A673 (cell line): ENCODE data around the gene MYO5B. TPM values are rescaled to one million over a fixed set of nuclear protein-coding genes. Genes with fewer than 3 reads are reported as not detected.

Experiments
- BruUV-seq: library from RNA; stranded (reverse); fragments of 400-500 nt; replicated peaks from 2 replicates; lab custom pipeline; 2021; lab: Mats Ljungman, UMichigan
- CTCF ChIA-PET: fragments of 300-600 bp; sonication (Branson Sonifier 250); formaldehyde crosslinking; loops from one replicate; lab custom pipeline; 2022; ENCODE audit warnings: antibody characterized with exemption; lab: Charles Lee
- POLR2A ChIA-PET: fragments of 300-600 bp; sonication (Branson Sonifier 250); formaldehyde crosslinking; loops from one replicate; lab custom pipeline; 2022; ENCODE audit warnings: antibody characterized with exemption; ENCODE audit not compliant: low non-redundant PET; lab: Charles Lee
- DNase-seq: peaks from one replicate; pipeline ENCODE4 v3.0.0-alpha.2; 2015; ENCODE audit warnings: low spot score
- H3K27ac ChIP-seq: fragments of 200-600 bp; sonication (generic); 2 replicates; pipeline ENCODE4 v1.5.1; 2016; ENCODE audit warnings: mixed run types, low read depth, mild to moderate bottlenecking, mixed read lengths, antibody characterized with exemption, low read length; ENCODE audit not compliant: poor library complexity, severe bottlenecking
- H3K27me3 ChIP-seq: fragments of 200-600 bp; sonication (generic); replicated peaks from 2 replicates; pipeline ENCODE4 v1.6.1; 2017; ENCODE audit warnings: mixed run types, low read depth, mild to moderate bottlenecking, mixed read lengths, antibody characterized with exemption, low read length; ENCODE audit not compliant: insufficient read depth, poor library complexity
- H3K36me3 ChIP-seq: fragments of 200-600 bp; sonication (generic); 2 replicates; pipeline ENCODE4 v1.6.1; 2016; ENCODE audit warnings: mixed run types, mild to moderate bottlenecking, mixed read lengths, antibody characterized with exemption, low read length; ENCODE audit not compliant: insufficient read depth, poor library complexity, severe bottlenecking
- H3K4me1 ChIP-seq: fragments of 200-600 bp; sonication (generic); 2 replicates; pipeline ENCODE4 v1.6.1; 2017; ENCODE audit warnings: mixed run types, mild to moderate bottlenecking, mixed read lengths, antibody characterized with exemption, low read length; ENCODE audit not compliant: insufficient read depth, poor library complexity, severe bottlenecking
- H3K4me3 ChIP-seq: fragments of 200-600 bp; sonication (generic); 2 replicates; pipeline ENCODE4 v1.5.1; 2016; ENCODE audit warnings: low read depth, mixed run types, mild to moderate bottlenecking, mixed read lengths, low read length; ENCODE audit not compliant: poor library complexity, severe bottlenecking
- H3K9me3 ChIP-seq: fragments of 200-600 bp; sonication (generic); 2 replicates; pipeline ENCODE4 v1.6.1; 2016; ENCODE audit warnings: mixed run types, low read depth, mild to moderate bottlenecking, mixed read lengths, antibody characterized with exemption, low read length; ENCODE audit not compliant: poor library complexity, severe bottlenecking
- EZH2 ChIP-seq: fragments of 200-600 bp; sonication (generic); IDR thresholded peaks from 2 replicates; pipeline ENCODE4 v1.6.1; 2017; ENCODE audit warnings: borderline replicate concordance, low read depth, mild to moderate bottlenecking, mixed read lengths, antibody characterized with exemption, low read length; ENCODE audit not compliant: poor library complexity, severe bottlenecking
- intact Hi-C: fragments of 100-400 bp; cut with micrococcal nuclease; formaldehyde crosslinking; loops from one replicate; pipeline ENCODE4 v1.10.0; 2022; ENCODE audit not compliant: unreplicated experiment
- total RNA-seq: library from RNA; stranded (reverse); gene quantifications from 2 replicates; pipeline ENCODE4 v1.2.3, GENCODE V29; 2021
- TF ChIP-seq, protein P1 (sequence below): fragments of 300-800, 200-600 bp; sonication (generic); conservative IDR thresholded peaks from 2 replicates; pipeline ENCODE4 v1.5.1; 2017; ENCODE audit warnings: low read depth, mild to moderate bottlenecking, antibody characterized with exemption, low read length, moderate library complexity, mixed read lengths

The MYO5B gene
- total RNA-seq, 1 experiment from 2014 or later = 0.30 TPM

DNA sequence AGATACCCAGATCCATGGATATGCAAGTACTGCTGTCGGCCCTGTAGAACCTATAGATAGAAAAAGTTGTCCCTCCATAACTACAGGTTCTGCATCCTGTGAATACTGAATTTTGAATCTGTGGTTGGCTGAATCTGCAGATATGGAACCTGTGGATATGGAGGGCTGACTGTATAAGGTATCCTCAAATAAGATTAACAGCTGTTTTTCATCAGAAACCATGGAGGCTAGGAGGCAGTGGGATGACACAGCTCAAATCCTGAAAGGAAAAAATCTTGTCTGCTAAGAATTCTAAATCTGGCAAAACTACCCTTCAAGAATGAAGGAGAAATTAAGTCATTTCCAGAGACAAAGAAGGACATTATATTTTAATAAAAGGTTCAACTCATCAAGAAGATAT lies 367.0 kb downstream of the MYO5B start:
- TF ChIP-seq EZH2 = no peak
- TF ChIP-seq, protein P1, sequence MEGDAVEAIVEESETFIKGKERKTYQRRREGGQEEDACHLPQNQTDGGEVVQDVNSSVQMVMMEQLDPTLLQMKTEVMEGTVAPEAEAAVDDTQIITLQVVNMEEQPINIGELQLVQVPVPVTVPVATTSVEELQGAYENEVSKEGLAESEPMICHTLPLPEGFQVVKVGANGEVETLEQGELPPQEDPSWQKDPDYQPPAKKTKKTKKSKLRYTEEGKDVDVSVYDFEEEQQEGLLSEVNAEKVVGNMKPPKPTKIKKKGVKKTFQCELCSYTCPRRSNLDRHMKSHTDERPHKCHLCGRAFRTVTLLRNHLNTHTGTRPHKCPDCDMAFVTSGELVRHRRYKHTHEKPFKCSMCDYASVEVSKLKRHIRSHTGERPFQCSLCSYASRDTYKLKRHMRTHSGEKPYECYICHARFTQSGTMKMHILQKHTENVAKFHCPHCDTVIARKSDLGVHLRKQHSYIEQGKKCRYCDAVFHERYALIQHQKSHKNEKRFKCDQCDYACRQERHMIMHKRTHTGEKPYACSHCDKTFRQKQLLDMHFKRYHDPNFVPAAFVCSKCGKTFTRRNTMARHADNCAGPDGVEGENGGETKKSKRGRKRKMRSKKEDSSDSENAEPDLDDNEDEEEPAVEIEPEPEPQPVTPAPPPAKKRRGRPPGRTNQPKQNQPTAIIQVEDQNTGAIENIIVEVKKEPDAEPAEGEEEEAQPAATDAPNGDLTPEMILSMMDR = no peak
- no peak overlapping the region for H3K27ac ChIP-seq
- ChIA-PET CTCF (no interaction called here), POLR2A (no interaction called here)
- H3K36me3 ChIP-seq = no peaks in the 10 kb centered on the region
- DNase-seq = no peak
- intact Hi-C loops = no loop called here
- no TSS peak for BruUV-seq
- H3K27me3 ChIP-seq = no peaks in the 10 kb centered on the region
- H3K9me3 ChIP-seq = peaks cover 14% of the 10 kb centered on the region
- no peak overlapping the region for H3K4me3 ChIP-seq
- no peaks in the 10 kb centered on the region for H3K4me1 ChIP-seq

DNA sequence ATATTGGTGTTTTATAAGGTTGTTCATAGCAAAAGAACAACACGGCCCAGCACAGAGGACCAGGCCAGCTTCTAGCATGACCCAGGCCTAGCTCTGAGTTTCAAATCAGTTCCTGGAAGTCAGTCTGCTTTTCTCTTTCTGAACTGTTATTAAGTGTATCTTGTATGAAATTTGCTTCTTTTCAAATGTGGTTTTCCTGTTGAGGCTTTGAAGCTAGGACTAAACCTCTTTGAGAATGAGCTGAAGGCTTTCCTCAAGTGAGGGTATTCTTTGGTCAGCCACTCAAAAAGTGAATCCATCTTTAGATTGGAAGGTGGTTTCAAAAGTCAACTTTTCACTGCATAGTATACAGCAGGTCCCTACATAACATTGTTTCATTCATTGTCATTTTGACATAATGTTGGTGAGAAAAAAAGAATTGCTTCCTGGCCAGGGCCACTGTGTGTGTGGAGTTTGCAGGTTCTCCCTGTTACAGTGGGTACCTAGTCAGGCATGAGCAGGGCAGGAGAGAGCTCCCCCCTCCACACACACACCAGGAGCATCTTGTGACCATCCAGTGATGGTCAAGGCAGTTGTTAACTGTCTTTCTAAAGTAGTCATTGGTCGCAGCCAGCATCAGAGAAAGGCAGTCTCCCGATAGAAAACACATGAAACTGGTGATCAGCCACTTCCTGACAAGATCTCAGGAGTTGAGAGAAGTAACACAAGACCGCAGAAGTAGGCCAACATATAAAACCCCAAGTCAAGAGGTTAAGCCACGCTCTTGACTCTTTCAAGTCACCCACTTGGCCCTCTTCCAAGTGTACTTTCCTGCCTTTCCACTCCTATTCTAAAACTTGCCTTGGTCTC lies 374.9 kb downstream of the MYO5B start:
- H3K9me3 ChIP-seq = no peaks in the 10 kb centered on the region
- no TSS peak for BruUV-seq
- ChIA-PET CTCF (no interaction called here), POLR2A (interaction anchor here (0.6 kb wide), 1 partner anchor 1520 kb away, joined by 3 read pairs; no protein-coding TSS in a partner anchor)
- TF ChIP-seq, protein P1 = no peak
- TF ChIP-seq EZH2 = no peak
- no peak for DNase-seq
- intact Hi-C loops = no loop called here
- H3K4me3 ChIP-seq = no peak overlapping the region
- no peak overlapping the region for H3K27ac ChIP-seq
- H3K36me3 ChIP-seq = no peaks in the 10 kb centered on the region
- no peaks in the 10 kb centered on the region for H3K4me1 ChIP-seq
- no peaks in the 10 kb centered on the region for H3K27me3 ChIP-seq

DNA sequence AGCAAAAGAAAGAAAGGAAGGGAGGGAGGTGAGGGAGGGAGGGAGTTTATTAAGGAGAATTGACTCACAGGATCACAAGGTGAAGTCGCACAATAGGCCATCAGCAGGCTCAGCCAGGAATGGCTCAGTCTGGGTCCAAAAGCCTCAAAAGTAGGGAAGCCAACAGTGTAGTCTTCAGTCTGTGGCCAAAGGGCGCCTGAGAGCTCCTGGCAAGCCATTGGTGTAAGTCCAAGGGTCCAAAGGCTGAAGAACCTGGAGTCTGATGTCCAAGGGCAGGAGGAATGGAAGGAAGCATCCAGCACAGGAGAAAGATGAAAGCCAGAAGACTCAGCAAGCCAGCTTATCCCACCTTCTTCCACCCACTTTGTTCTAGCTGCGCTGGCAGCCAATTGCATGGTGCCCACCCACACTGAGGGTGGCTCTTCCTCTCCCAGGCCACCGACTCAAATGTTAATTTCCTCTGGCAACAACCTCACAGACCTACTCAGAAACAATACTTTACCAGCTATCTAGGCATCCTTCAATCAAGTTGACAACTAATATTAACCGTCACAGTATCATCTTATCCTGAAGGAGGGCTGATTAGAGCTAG lies 375.8 kb downstream of the MYO5B start:
- Histone ChIP-seq H3K4me1 (no peaks in the 10 kb centered on the region), H3K9me3 (no peaks in the 10 kb centered on the region), H3K36me3 (no peaks in the 10 kb centered on the region), H3K27me3 (no peaks in the 10 kb centered on the region), H3K27ac (no peak overlapping the region), H3K4me3 (no peak overlapping the region)
- intact Hi-C loops = no loop called here
- CTCF ChIA-PET = no interaction called here
- no TSS peak for BruUV-seq
- TF ChIP-seq, protein P1 = no peak
- DNase-seq = no peak
- POLR2A ChIA-PET = interaction anchor here (0.6 kb wide), 1 partner anchor 1521 kb away, joined by 3 read pairs; no protein-coding TSS in a partner anchor
